GM19238 (cell line): ENCODE data around the gene SHANK2.

ENCODE experiments used
- DNase-seq: peaks from one replicate; pipeline ENCODE4 v3.0.0; 2011; ENCODE audit warnings: low spot score; ENCODE audit not compliant: insufficient read length

Gene SHANK2

DNA sequence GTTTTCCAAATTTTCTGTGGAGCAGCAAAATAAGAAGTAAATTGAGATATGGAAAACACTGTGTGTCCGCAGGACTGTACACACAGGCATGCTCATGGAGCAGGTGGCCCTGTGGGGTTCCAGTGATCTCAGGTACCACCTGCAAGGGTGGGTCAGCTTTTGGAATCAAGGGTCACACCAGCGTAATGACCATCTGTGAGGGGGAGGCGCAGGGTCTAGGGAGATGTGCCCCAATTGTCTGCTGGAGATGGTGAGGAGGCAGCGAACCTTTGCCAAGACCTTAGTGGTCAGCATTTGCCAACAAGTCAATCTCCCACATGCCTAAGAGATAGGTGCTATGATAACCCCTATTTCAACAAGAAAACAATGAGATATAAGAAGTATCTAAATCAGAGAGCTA, 49.4 kb downstream of the SHANK2 start:
- DNase-seq = no peak

DNA sequence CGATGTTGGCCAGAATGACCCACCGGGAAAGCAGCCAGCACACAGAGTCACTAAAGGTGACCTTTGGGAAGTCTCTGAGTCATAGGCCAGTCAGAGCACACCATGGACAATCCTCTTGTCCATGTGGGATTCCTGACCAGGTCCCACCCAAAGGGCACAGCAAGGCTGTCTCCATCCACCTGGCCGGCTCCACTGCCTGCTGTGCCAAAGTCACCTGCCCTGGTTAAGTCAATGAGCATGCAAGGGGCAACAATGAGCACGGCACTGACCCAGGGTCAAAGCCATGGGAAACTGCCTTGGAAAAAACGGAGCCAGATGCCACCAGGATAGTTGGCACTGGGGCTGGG, 49.8 kb downstream of the SHANK2 start:
- DNase-seq = no peak
